ENCODE results near the gene NT5DC4. TPM values are rescaled to one million over a fixed set of nuclear protein-coding genes. Genes with fewer than 3 reads are reported as not detected.

The NT5DC4 gene
- total and polyA plus RNA-seq, 2 of the 4 experiments (the other 2 are of a cell fraction) = not detected

GRCh38 chr2:112714836-112715631 is 5.8 kb upstream of the NT5DC4 start:
- H4K5ac ChIP-seq (ENCODE audit: low read depth, low read length) = no peak overlapping the region
- CTCF ChIA-PET = interaction anchor here (0.6 kb wide), 1 partner anchor 115 kb away, joined by 4 read pairs; no protein-coding TSS in a partner anchor
- peak overlapping the region; percentile 25 for H2AFZ ChIP-seq (replicated peaks; ENCODE audit: low read length, poor library complexity)
- no peak overlapping the region; the same call in 1 of the 2 replicates for H2AK5ac ChIP-seq (ENCODE audit: low read depth, low read length)
- no peaks in the 10 kb centered on the region for H3K36me3 ChIP-seq (ENCODE audit: control insufficient read depth, insufficient read depth, low read length)
- no peak overlapping the region for H3K23ac ChIP-seq (ENCODE audit: low read depth, low read length)
- no peak overlapping the region for H2BK20ac ChIP-seq (ENCODE audit: low read depth, low read length)
- H2AK9ac ChIP-seq (replicated peaks; ENCODE audit: low read depth, low read length, poor library complexity) = no peak overlapping the region
- no peak overlapping the region for H2BK5ac ChIP-seq (ENCODE audit: low read depth, low read length, poor library complexity, severe bottlenecking)
- no peaks in the 10 kb centered on the region for H3K79me1 ChIP-seq (ENCODE audit: low read depth in 1 of 2, low read length in 2 of 2)
- no peaks in the 10 kb centered on the region for H3K9me3 ChIP-seq (ENCODE audit: control insufficient read depth, insufficient read depth, low read length)
- H4K8ac ChIP-seq (ENCODE audit: low read depth in 2 of 2, low read length in 2 of 2) = no peak overlapping the region
- POLR2A ChIA-PET (ENCODE audit: unreplicated experiment) = interaction anchor here (0.6 kb wide), 2 partner anchors 60 to 203 kb away, joined by 7 to 9 read pairs; no protein-coding TSS in a partner anchor
- no peak overlapping the region; the same call in 2 of the 3 replicates for H2BK15ac ChIP-seq (ENCODE audit: low read depth, low read length)
- no TSS peak for BruUV-seq (replicated peaks)
- H3K4me2 ChIP-seq (ENCODE audit: low read depth, low read length) = no peak overlapping the region
- DNase-seq (peak; percentile 61), ATAC-seq (ENCODE audit: low read depth) (no peak)
- no peak overlapping the region for H3K4me3 ChIP-seq (ENCODE audit: insufficient read depth, low read depth, low read length)
- H3K56ac ChIP-seq (ENCODE audit: extremely low read depth, insufficient read depth, low read length) = no peak overlapping the region
- dilution Hi-C loops (cut with HindIII; ENCODE audit: low sequenced_read_pairs, unreplicated experiment) = no loop called here
- peaks cover 8% of the 10 kb centered on the region for H3K4me1 ChIP-seq (ENCODE audit: control insufficient read depth, insufficient read depth, low read length)
- H3K9me1 ChIP-seq (ENCODE audit: insufficient read depth, low read length) = peaks cover 7% of the 10 kb centered on the region
- intact Hi-C loops (cut with micrococcal nuclease) = no loop called here
- no peak overlapping the region for H3K14ac ChIP-seq (replicated peaks; ENCODE audit: low read depth, low read length)
- H3K18ac ChIP-seq (ENCODE audit: low read depth, low read length) = no peak overlapping the region
- H3K27me3 ChIP-seq (ENCODE audit: control insufficient read depth, insufficient read depth, low read length) = peaks cover 2% of the 10 kb centered on the region; the same call in 1 of the 2 replicates
- in situ Hi-C loops (cut with MboI; ENCODE audit: low sequenced_read_pairs) = no loop called here
- WGBS, 2 experiments (ENCODE audit: extremely low coverage in 2 of 2, insufficient read length in 1 of 2) = 50% methylated on average over 2 of the region's 7 CpGs; no CpG with 5 or more reads in 1 of the 2 experiments
- peak; percentile 47 for TF ChIP-seq FOS (IDR thresholded peaks at IDR 0.05; ENCODE audit: low read depth, low read length)
- TF ChIP-seq MAFK (IDR thresholded peaks at IDR 0.05; ENCODE audit: low read depth, low read length) = no peak
- no peak for TF ChIP-seq NFE2L2 (IDR thresholded peaks at IDR 0.05; ENCODE audit: low read depth, low read length)
- no peak overlapping the region for H4K91ac ChIP-seq (ENCODE audit: insufficient read depth, low read depth, low read length)
- H4K20me1 ChIP-seq (ENCODE audit: insufficient read depth, low read length) = no peaks in the 10 kb centered on the region
- H3K4ac ChIP-seq (ENCODE audit: low read depth, low read length) = no peak overlapping the region
- no peak overlapping the region for H3K27ac ChIP-seq (ENCODE audit: insufficient read depth, low read length)
- no peak overlapping the region for H3K9ac ChIP-seq (ENCODE audit: low read depth, low read length)
- no peak overlapping the region for H2BK120ac ChIP-seq (ENCODE audit: low read depth, low read length)

Measured in IMR-90 (cell line).